Measurements from ENCODE around the gene NCSTN. TPM values are rescaled to one million over a fixed set of nuclear protein-coding genes. Genes with fewer than 3 reads are reported as not detected.

The NCSTN gene
- total RNA-seq, 4 donors from 2014 or later: 60.9 to 82.9 (median 69.1) TPM

GRCh38 chr1:160332516-160332915 is 10.7 kb upstream of the NCSTN start:
- ATAC-seq (ENCODE audit: low FRiP score) (no peak), DNase-seq (ENCODE audit: low spot score) (no peak)
- TF ChIP-seq, protein P1, sequence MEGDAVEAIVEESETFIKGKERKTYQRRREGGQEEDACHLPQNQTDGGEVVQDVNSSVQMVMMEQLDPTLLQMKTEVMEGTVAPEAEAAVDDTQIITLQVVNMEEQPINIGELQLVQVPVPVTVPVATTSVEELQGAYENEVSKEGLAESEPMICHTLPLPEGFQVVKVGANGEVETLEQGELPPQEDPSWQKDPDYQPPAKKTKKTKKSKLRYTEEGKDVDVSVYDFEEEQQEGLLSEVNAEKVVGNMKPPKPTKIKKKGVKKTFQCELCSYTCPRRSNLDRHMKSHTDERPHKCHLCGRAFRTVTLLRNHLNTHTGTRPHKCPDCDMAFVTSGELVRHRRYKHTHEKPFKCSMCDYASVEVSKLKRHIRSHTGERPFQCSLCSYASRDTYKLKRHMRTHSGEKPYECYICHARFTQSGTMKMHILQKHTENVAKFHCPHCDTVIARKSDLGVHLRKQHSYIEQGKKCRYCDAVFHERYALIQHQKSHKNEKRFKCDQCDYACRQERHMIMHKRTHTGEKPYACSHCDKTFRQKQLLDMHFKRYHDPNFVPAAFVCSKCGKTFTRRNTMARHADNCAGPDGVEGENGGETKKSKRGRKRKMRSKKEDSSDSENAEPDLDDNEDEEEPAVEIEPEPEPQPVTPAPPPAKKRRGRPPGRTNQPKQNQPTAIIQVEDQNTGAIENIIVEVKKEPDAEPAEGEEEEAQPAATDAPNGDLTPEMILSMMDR (IDR thresholded peaks at IDR 0.05): no peak

- no peak for ATAC-seq (ENCODE audit: low FRiP score)
- DNase-seq (ENCODE audit: low spot score): no peak
- TF ChIP-seq, protein P1 (IDR thresholded peaks at IDR 0.05): no peak
These were observed 4.6 kb upstream of the NCSTN start for GRCh38 chr1:160338580-160338979.

- TF ChIP-seq, protein P1 (IDR thresholded peaks at IDR 0.05): no peak
- ATAC-seq (ENCODE audit: low FRiP score): no peak
These were observed 3.0 kb upstream of the NCSTN start for GRCh38 chr1:160340146-160340545.

GRCh38 chr1:160340866-160341265 is 2.3 kb upstream of the NCSTN start:
- TF ChIP-seq, protein P1 (IDR thresholded peaks at IDR 0.05): no peak
- no peak for DNase-seq (ENCODE audit: low spot score)
- ATAC-seq (ENCODE audit: low FRiP score): no peak

More at GRCh38 chr1:160340146-160340545, 3.0 kb upstream of the NCSTN start:
- DNase-seq (ENCODE audit: low spot score): no peak

- TF ChIP-seq, protein P1 (IDR thresholded peaks at IDR 0.05): no peak
- ATAC-seq (ENCODE audit: low FRiP score) (no peak), DNase-seq (ENCODE audit: low spot score) (no peak)
These were observed 657 bp upstream of the NCSTN start for GRCh38 chr1:160342526-160342925.

DNA sequence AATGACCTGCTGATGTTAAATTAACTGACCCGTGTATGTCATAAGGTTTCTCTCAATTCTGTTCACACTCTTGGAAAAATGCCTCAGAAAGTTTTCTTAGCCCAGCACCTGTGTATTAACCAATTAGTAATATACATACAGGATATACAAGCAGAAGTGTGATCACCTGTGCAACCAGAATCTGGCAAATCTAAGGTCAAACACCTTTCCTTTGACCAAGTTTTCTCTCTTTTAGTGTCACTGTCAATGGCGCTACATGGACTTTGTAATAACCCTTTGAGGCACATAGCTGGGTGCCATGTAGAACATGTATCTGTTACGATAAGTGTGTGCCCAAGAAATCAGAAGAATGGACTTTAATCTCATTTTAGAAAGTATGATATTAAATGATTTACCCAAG is 1.1 kb downstream of the NCSTN start:
- no peak for ATAC-seq (ENCODE audit: low FRiP score)
- TF ChIP-seq, protein P1 (IDR thresholded peaks at IDR 0.05): no peak

GRCh38 chr1:160344936-160345335 is 1.8 kb downstream of the NCSTN start:
- ATAC-seq (ENCODE audit: low FRiP score) (no peak), DNase-seq (ENCODE audit: low spot score) (no peak)
- TF ChIP-seq, protein P1 (IDR thresholded peaks at IDR 0.05): no peak

More for the DNA sequence above, 1.1 kb downstream of the NCSTN start:
- DNase-seq (ENCODE audit: low spot score): no peak
